GM12891 (cell line): Measurements from ENCODE around the gene RHBDD3.
"Not testable (repeated sequence)": the region's sequence is repeated elsewhere in the genome, so short reads cannot be mapped to it uniquely, and the experiment has no call there.

Experiments used
- DNase-seq: peaks from one replicate; pipeline ENCODE4 v3.0.0; 2011; ENCODE audit warnings: low spot score; ENCODE audit not compliant: insufficient read length
- FAIRE-seq: peaks from 2 replicates; lab custom pipeline; 2011; peaks lifted over from hg19 to GRCh38; lab: Jason Lieb, UNC
- PAX5 ChIP-seq: IDR thresholded peaks from 2 replicates; pipeline ENCODE4 v1.6.1; 2011; ENCODE audit warnings: low read length, moderate library complexity, mild to moderate bottlenecking; ENCODE audit not compliant: insufficient read depth, severe bottlenecking
- POLR2A ChIP-seq: IDR thresholded peaks from 2 replicates; pipeline ENCODE4 v1.6.1; 2011; ENCODE audit warnings: low read depth, low read length, control low read depth
- POLR2AphosphoS5 ChIP-seq: IDR thresholded peaks from 2 replicates; pipeline ENCODE4 v1.6.1; 2011; ENCODE audit warnings: low read depth, low read length, control low read depth
- POU2F2 ChIP-seq: IDR thresholded peaks from 2 replicates; pipeline ENCODE4 v1.6.1; 2011; ENCODE audit warnings: low read depth, mild to moderate bottlenecking, control low read depth, low read length, moderate library complexity
- SPI1 ChIP-seq: IDR thresholded peaks from 2 replicates; pipeline ENCODE4 v1.6.1; 2011; ENCODE audit warnings: low read depth, low read length, control low read depth
- TAF1 ChIP-seq: IDR thresholded peaks from 2 replicates; pipeline ENCODE4 v1.6.1; 2011; ENCODE audit warnings: low read depth, low read length, control low read depth

RHBDD3 gene

DNA sequence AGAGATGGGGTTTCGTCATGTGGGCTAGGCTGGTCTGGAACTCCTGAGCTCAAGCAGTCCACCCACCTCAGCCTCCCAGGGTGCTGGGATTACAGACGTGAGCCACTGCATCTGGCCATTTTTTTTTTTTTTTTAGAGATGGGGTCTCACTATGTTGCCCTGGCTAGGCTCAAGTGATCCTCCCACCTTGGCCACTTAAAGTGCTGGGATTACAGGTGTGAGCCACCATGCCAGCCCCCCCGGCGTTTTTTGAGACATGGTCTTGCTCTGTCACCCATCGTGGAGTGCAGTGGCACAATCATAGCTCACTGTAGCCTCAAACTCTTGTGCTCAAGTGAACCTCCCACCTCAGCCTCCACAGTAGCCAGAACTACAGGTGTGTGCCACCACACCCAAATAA is 16.5 kb downstream of the RHBDD3 start:
- FAIRE-seq (no peak), DNase-seq (no peak)
- TF ChIP-seq SPI1 (no peak), PAX5 (no peak), POLR2A (no peak), TAF1 (no peak), POLR2AphosphoS5 (no peak), POU2F2 (no peak)

DNA sequence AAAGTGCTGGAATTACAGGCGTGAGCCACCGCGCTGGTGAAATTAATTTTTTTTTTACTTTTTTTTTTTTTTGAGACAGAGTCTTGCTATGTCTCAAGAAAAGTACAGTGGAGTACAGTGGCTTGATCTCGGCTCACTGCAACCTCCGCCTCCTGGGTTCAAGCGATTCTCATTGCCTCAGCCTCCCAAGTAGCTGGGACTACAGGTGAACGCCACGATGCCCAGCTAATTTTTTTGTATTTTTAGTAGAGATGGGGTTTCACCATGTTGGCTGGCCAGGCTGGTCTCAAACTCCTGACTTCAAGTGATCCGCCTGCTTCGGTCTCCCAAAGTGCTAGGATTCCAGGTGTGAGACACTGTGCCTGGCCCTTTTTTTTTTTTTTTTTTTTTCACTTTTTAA is 19.9 kb downstream of the RHBDD3 start:
- DNase-seq, FAIRE-seq: not testable (repeated sequence)

- no peak for TF ChIP-seq SPI1
- TF ChIP-seq TAF1, result no peak
- TF ChIP-seq PAX5, result no peak
- FAIRE-seq (peak; percentile 100), DNase-seq (peak; percentile 64)
Observed at GRCh38 chr22:29245626-29246385, 22.0 kb downstream of the RHBDD3 start.

- TF ChIP-seq PAX5 (no peak), SPI1 (no peak), POLR2AphosphoS5 (no peak), TAF1 (no peak), POLR2A (no peak), POU2F2 (no peak)
- DNase-seq (peak; percentile 9), FAIRE-seq (no peak)
Observed at GRCh38 chr22:29244785-29245625, 22.8 kb downstream of the RHBDD3 start.

DNA sequence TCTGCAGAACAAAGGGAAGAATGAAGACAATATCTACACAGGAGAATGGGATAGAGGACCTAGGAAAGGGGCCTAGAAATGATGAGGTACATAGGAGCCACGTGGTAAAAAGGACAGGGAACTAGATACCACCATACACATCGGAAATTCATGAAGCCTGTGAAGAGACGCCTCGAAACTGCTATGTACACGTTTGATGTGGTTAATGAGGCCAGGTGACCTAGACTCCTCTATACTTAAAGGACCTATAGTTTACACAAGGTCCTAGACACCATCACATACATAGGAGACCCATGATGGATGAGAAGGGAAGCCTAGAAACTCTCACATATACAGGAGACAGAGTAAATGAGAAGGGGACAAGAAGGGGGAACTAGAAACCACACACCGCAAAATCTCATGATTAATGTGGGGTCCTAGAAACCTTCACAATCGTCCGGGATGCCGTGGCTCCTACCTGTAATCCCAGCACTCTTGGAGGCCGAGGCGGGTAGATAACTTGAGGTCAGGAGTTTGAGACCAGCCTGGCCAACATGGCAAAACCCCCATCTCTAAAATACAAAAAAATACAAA is 23.8 kb downstream of the RHBDD3 start:
- no peak for DNase-seq
- TF ChIP-seq POLR2AphosphoS5 (no peak), PAX5 (no peak), TAF1 (no peak), POU2F2 (no peak), POLR2A (no peak), SPI1 (no peak)
- no peak for FAIRE-seq

- not testable (repeated sequence) for FAIRE-seq, DNase-seq
Observed at GRCh38 chr22:29240481-29240880, 27.3 kb downstream of the RHBDD3 start.

DNA sequence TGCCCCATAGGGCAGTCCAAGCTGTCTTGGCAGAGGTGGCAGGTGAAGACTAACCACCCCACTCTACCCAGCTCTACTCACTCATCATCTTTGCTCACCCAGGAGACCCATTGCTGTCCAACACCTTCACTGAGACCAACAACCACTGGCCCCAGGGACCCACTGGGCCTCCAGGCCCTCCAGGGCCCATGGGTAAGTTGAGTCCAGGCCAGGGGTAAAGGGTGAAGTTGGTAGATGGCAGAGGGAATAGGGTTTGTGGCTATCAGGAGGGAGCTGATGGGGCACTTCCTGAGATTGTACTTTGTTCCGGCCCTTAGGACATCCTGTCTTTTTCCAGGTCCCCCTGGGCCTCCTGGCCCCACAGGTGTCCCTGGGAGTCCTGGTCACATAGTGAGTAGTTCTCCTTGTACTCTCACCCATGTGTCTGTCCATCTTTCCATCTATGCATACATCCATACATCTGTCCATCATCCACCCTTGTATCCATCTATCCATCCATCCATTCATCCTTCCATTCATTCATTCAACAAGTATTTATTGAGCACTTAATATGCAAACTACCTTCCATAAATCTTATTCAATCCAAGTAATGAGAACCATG is 34.4 kb downstream of the RHBDD3 start:
- FAIRE-seq (peak; percentile 45), DNase-seq (no peak)
- TF ChIP-seq PAX5 (no peak), POLR2AphosphoS5 (no peak), SPI1 (no peak), POU2F2 (no peak), POLR2A (no peak), TAF1 (no peak)

DNA sequence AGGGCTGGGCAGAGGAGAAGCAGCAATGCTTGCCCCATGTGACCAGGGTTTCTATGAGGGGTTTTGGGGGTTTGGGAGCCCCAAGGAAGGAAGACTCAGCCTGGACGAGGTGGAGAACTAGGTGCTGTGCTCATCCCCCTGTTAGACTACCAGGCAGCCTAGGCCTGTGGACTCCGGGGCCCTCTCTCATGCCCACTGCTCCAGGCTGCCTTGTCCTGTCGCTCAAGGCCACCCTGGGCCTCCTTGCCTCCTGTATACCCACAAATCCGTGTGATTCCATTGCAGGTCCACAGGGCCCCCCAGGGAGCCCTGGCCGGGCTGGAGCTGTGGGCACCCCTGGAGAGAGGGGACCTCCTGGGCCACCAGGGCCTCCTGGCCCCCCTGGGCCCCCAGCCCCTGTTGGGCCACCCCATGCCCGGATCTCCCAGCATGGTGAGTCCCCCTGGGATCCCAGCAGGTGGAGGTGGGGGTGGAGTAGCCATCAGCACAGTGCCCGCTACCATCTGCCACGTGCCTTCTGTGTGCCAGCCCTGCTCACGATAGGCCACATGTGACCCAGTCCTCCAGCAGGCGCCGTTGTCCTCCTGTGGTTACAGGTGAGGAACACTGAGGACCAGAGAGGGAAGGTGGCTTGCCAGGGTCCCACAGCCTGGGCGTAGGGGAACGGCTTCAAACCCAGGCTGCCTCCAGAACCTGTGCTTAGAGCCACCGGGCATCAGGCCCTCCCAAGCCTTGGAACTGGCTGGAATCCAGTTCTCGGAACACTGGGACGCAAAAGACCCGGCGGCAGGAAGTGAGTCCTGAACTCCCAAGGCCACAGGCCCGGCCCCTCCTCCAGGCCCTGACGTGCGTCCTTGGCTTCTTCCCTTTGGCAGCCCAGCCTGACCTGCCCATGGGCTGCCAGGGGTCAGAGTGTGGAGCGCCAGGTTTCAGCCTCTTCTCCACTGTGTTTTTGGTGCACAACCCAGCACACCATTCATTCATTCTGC is 35.5 kb downstream of the RHBDD3 start:
- FAIRE-seq (no peak), DNase-seq (peak; percentile 11)
- TF ChIP-seq POLR2A (no peak), POU2F2 (no peak), SPI1 (no peak), TAF1 (no peak), POLR2AphosphoS5 (no peak), PAX5 (no peak)
